GM21390 (cell line): ENCODE data around the gene PTPN14.

Experiments
- ATAC-seq: cut with Tn5 transposase; IDR thresholded peaks from one replicate; pipeline ENCODE4 v1.9.1; 2021; ENCODE audit not compliant: unreplicated experiment

The PTPN14 gene

GRCh38 chr1:214569357-214570004, 18.1 kb upstream of the PTPN14 start:
- ATAC-seq = no peak

GRCh38 chr1:214568328-214568727, 16.9 kb upstream of the PTPN14 start:
- ATAC-seq = no peak

GRCh38 chr1:214567481-214567980, 16.1 kb upstream of the PTPN14 start:
- ATAC-seq = no peak

DNA sequence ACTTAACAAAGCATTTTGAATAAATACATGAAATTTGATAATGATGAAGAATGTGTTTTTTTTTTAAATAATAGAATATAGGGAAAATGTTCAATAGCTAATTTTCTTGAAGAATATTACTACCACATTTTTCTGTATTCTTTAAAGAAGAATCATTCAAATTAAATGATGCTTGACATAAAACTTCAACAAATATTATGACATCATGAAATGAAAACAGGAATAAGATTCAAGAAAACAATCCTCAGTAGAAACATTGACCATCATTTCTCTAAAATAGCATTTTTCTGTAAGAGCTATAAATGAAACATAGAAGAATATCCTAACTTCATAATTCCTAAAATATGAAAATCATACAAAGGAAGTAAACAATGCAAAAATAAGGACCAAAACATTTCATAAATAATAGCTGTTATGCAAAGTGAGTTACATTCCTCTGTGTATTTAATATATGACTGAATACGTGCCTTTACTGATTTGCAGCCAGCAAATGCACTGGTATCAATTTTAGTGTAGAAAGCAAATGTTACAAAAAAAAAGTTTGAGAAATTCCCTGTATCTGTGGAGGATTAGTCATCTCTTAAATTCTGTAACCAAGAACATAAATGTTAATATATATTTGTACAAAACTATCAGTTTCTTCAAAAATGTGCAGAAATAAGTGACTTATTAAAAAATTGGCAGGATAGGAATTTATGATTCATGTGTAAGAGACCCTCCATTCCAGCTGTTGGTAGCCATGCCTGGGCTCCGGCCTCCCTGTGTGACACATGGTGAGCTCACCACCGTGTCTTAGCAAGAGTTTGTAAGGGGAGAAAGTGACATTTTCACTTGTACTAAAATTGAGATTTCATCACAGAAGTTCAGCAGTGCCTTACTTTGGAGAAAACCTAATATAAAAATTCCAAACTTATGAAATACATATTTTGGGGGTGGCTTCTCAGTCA, 15.0 kb upstream of the PTPN14 start:
- peak; percentile 63 for ATAC-seq

DNA sequence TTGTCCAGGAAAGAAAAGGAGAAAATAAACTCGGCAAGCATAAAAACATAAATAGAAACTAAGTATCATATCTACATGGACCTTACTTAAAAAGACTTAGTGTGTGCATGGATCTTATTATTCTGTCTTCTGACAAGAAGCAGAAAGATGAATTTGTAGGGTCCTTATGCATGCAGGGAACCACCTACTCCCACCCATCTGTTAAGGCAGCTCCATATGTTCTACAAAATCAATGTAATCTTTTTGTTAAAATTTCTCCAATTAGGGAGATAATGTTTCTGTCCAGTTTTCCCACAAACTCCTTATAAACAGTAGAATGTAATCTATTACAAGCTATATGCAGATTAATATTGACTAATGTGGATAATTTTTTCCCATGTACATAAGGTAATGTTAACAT, 13.9 kb upstream of the PTPN14 start:
- ATAC-seq = no peak

DNA sequence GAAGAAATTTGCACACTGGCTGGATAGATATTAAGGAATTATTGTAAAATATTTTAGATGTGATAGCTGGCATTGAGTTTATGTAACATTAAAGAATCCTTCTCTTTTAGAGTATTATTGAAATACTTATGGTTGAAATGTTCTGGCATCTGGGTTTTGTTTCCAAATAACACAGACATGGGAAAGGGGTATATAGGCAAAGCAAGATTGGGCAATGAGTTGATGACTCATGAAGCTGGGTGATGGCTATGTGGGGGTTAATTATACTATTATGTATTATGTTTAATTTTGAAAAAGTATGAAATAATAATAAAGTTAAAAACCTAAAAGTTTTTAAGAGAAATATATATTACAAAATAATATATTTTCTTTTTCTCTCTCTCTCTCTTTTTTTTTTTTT, 12.5 kb upstream of the PTPN14 start:
- no peak for ATAC-seq

DNA sequence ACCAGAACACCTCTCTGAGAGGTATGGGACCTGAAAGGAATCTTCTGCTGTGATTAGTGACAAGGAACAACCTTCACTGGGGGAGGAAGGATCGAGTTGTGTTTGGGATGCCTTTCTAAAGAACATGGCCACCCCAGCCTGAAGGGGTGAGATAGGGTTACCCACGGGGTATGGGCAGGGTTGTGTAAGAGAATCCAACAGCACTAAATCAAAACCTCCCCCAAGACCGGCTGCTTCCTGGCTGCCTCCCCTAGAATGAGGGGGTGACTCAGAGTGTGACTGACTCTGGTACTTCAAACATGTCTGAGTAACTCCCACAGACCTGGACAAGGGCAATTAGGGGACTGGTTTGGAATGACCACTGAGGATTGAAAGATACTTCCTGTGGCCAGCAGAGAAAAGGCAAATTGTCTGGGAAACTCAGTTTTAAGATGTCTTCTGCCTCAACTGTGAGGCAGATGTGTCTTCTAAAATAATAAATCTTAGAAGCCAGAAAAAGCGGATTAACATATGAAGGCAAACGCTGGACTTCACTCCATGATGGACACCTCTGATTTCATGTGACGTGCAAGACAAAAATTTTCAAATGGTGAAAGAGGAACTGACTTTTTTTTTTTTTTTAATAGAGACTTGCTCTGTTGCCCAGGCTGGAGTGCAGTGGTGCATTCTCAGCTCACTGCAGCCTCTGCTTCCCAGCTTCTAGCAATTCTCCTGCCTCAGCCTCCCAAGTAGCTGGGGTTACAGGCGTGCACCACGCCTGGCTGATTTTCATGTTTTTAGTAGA, 6.7 kb upstream of the PTPN14 start:
- no peak for ATAC-seq

DNA sequence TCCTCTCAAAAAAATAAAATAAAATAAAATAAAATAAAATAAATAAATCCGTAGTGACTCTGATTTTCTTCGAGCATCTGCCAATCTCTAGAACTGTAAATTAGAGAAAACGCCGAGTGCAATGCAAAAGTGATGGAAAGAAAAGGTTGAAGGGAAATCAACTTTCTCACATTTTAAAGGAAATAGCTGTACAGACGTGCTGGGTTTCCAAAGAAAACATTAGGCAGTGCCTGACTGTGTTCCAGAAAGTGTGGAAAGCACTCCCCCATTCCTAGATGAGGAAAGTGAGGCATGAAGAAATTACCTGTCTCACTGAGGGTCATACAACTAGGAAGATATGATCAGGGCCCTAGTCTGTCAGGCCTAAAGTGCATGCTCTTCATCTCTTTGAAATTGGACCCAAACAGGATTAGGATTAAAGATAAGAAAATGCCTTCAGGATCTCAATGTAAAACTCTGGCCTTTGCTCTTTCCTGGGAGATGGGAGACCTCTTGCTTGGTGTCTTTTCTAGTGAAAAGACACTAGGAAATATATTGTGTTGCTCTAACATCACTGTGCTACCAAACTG, 1.8 kb upstream of the PTPN14 start:
- ATAC-seq = no peak

- ATAC-seq = no peak
Measured at GRCh38 chr1:214552174-214552608, 789 bp upstream of the PTPN14 start.

- ATAC-seq = peak; percentile 30
Measured at GRCh38 chr1:214550857-214551435, 456 bp downstream of the PTPN14 start.

GRCh38 chr1:214550013-214550856, 1.2 kb downstream of the PTPN14 start:
- no peak for ATAC-seq

DNA sequence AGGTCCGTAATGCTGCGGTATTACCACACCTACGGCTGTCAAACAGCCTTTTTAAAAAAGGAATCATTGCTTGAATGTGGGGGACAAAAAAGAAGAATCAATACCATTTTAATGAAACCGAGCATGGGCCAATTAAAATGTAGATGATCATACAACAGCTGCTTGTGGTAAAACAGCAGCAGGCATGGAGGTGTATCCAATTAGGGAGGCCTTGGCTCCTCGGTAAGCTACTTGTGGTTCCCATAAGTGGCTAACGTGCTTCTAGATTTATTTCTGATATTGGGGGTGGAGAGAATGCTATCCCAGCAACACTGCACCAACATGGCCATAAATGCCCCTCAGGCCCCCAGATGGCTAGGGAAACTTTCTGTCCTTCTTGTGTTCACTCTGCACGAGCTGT, 1.8 kb downstream of the PTPN14 start:
- no peak for ATAC-seq

- no peak for ATAC-seq
Measured at GRCh38 chr1:214548988-214549387, 2.4 kb downstream of the PTPN14 start.

DNA sequence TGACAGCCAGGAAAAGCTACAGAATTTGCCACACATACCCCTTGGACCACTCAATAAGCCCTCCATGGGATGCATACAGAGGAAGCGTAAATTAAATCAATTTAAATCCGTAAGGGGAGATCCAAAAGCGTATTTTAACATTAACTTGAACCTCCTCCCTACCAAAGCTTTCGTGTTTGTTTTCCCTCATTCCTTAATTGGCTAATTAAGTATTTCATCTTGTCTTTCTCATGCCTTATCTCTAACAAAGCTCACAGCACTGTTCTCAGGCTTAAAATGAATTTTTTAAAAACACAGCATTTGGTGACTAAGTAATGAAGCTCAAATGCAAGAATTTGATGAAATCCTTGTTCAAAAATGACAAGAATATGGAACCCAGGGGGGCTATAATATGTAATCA, 3.1 kb downstream of the PTPN14 start:
- ATAC-seq = no peak

DNA sequence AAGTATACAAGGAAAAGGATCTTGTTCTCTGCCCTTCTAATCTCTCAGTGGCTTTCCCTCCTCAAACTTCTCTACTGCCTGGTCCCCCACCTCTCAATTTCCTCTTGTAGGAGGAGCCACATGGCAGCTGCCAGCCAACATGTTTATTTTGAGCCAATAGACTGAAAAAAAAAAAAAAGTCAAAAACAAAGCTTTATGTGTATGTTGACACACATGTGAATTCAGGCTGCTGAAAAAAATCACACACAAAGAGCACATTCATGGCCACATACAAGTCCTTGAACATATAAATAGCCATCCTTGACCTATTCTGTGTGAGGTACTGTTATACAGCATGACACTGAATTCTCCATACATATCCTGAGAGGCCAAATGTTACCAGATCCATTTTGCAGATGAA, 3.7 kb downstream of the PTPN14 start:
- ATAC-seq = no peak

- ATAC-seq = no peak
Measured at GRCh38 chr1:214546886-214547641, 4.3 kb downstream of the PTPN14 start.

GRCh38 chr1:214546084-214546483, 5.3 kb downstream of the PTPN14 start:
- ATAC-seq = no peak

DNA sequence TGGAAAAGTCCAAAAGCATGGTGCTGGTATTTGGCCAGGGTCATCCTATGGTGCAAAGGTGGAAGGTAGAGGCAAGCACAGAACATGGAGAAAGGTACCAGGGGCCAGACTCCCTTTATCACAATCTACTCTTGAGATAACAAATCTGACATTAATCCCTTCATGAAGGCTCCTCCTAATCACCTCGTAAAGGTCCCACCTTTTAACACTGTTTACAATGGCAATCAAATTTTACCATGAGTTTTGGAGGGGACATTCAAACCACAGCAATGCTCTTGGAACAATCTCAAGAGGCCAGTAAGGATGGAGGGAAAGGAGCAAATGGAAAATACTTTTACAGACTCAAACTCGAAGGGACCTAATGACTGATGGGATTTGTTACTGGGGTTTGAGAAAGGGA, 6.1 kb downstream of the PTPN14 start:
- ATAC-seq = no peak

DNA sequence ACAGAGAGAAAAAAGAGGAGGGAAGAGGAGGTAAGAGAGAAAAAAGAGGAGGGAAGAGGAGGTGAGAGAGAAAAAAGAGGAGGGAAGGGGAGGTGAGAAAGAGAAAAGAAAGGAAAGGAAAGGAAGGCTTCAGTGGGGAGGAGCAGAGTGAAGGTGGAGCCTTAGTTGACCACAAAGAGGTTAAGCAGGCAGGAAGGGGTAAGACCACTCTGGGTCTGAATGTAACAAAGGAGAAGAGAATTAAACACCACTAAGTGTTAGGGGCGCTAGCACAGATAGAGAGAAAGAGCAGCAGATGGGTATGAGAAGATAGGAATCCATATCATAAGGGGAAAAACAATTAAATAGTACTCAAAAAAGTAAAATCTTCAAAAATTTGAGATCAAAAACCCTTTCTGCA, 6.6 kb downstream of the PTPN14 start:
- ATAC-seq = no peak
